Measurements from ENCODE around the gene TMEM62. TPM values are rescaled to one million over a fixed set of nuclear protein-coding genes. Genes with fewer than 3 reads are reported as not detected.
A peak's percentile ranks its signal among the peaks of the same experiment; 100 is the strongest.

TMEM62 gene
- polyA plus RNA-seq, 1 donor from 2014 or later = 8.7 TPM

GRCh38 chr15:43105778-43106485 lies 27.5 kb upstream of the TMEM62 start, which contains the start of gene UBR1:
UBR1 (minus strand) TSS chr15:43106038; CDS start chr15:43106022, 16 bp downstream.
- Histone ChIP-seq H3K9me3 (ENCODE audit: low read length) (no peaks in the 10 kb centered on the region), H3K27me3 (ENCODE audit: insufficient read depth, low read depth, low read length) (no peaks in the 10 kb centered on the region), H2AFZ (ENCODE audit: low read depth, low read length) (peak within 1 kb of the TSS; percentile 81), H3K9me2 (ENCODE audit: insufficient read depth, low read length) (no peaks in the 10 kb centered on the region), H4K20me1 (ENCODE audit: insufficient read depth) (no peaks in the 10 kb centered on the region), H3K27ac (ENCODE audit: low read length) (peak within 1 kb of the TSS; percentile 91), H3K4me2 (ENCODE audit: low read length) (peak within 1 kb of the TSS; percentile 81), H3K79me2 (replicated peaks; ENCODE audit: insufficient read depth, low read length) (peaks cover 41% of the 10 kb centered on the region), H3F3A (ENCODE audit: insufficient read depth, low read length, poor library complexity, severe bottlenecking) (peaks cover 5% of the 10 kb centered on the region), H3K4me3 (ENCODE audit: low read length) (peak within 1 kb of the TSS; percentile 77), H3K9ac (ENCODE audit: low read length) (peak within 1 kb of the TSS; percentile 79), H3K36me3 (ENCODE audit: insufficient read depth, low read length) (peaks cover 6% of the 10 kb centered on the region)
- TF ChIP-seq EP300 (conservative IDR thresholded peaks at IDR 0.05; ENCODE audit: poor library complexity, severe bottlenecking) (peak; percentile 72), REST (IDR thresholded peaks at IDR 0.05; ENCODE audit: borderline replicate concordance) (no peak), POLR2AphosphoS5 (IDR thresholded peaks at IDR 0.05) (peak; percentile 88), CTCF (IDR thresholded peaks at IDR 0.05; ENCODE audit: poor library complexity, severe bottlenecking) (no peak), EZH2 (IDR thresholded peaks at IDR 0.05; ENCODE audit: borderline replicate concordance, insufficient read depth, low read length, poor library complexity, severe bottlenecking) (no peak), RAD21 (conservative IDR thresholded peaks at IDR 0.05) (peak; percentile 25), MXI1 (conservative IDR thresholded peaks at IDR 0.05; ENCODE audit: poor library complexity, severe bottlenecking) (peak; percentile 68), SMC3 (conservative IDR thresholded peaks at IDR 0.05; ENCODE audit: poor library complexity) (peak; percentile 34), TAF1 (IDR thresholded peaks at IDR 0.05; ENCODE audit: low read depth) (peak; percentile 81)

GRCh38 chr15:43106486-43106829 lies 26.9 kb upstream of the TMEM62 start:
- Histone ChIP-seq H3K9ac (ENCODE audit: low read length) (peak overlapping the region; percentile 79), H4K20me1 (ENCODE audit: insufficient read depth) (no peaks in the 10 kb centered on the region), H3K4me3 (ENCODE audit: low read length) (peak overlapping the region; percentile 77), H3K9me3 (ENCODE audit: low read length) (no peaks in the 10 kb centered on the region), H3F3A (ENCODE audit: insufficient read depth, low read length, poor library complexity, severe bottlenecking) (peaks cover 5% of the 10 kb centered on the region), H3K4me2 (ENCODE audit: low read length) (peak overlapping the region; percentile 75), H3K27ac (ENCODE audit: low read length) (peak overlapping the region; percentile 91), H2AFZ (ENCODE audit: low read depth, low read length) (peak overlapping the region; percentile 81), H3K9me2 (ENCODE audit: insufficient read depth, low read length) (no peaks in the 10 kb centered on the region), H3K36me3 (ENCODE audit: insufficient read depth, low read length) (peaks cover 6% of the 10 kb centered on the region), H3K27me3 (ENCODE audit: insufficient read depth, low read depth, low read length) (no peaks in the 10 kb centered on the region), H3K79me2 (replicated peaks; ENCODE audit: insufficient read depth, low read length) (peaks cover 36% of the 10 kb centered on the region)
- TF ChIP-seq REST (IDR thresholded peaks at IDR 0.05; ENCODE audit: borderline replicate concordance) = no peak
- no peak for TF ChIP-seq CTCF (IDR thresholded peaks at IDR 0.05; ENCODE audit: poor library complexity, severe bottlenecking)
- TF ChIP-seq POLR2AphosphoS5 (IDR thresholded peaks at IDR 0.05) = no peak
- TF ChIP-seq EP300 (conservative IDR thresholded peaks at IDR 0.05; ENCODE audit: poor library complexity, severe bottlenecking) = no peak
- TF ChIP-seq EZH2 (IDR thresholded peaks at IDR 0.05; ENCODE audit: borderline replicate concordance, insufficient read depth, low read length, poor library complexity, severe bottlenecking) = no peak
- no peak for TF ChIP-seq RAD21 (conservative IDR thresholded peaks at IDR 0.05)
- TF ChIP-seq TAF1 (IDR thresholded peaks at IDR 0.05; ENCODE audit: low read depth) = no peak
- no peak for TF ChIP-seq MXI1 (conservative IDR thresholded peaks at IDR 0.05; ENCODE audit: poor library complexity, severe bottlenecking)
- no peak for TF ChIP-seq SMC3 (conservative IDR thresholded peaks at IDR 0.05; ENCODE audit: poor library complexity)
